Measurements from ENCODE around the gene ZNF600.
"Not testable (repeated sequence)": the region's sequence is repeated elsewhere in the genome, so short reads cannot be mapped to it uniquely, and the experiment has no call there.

Gene ZNF600

DNA sequence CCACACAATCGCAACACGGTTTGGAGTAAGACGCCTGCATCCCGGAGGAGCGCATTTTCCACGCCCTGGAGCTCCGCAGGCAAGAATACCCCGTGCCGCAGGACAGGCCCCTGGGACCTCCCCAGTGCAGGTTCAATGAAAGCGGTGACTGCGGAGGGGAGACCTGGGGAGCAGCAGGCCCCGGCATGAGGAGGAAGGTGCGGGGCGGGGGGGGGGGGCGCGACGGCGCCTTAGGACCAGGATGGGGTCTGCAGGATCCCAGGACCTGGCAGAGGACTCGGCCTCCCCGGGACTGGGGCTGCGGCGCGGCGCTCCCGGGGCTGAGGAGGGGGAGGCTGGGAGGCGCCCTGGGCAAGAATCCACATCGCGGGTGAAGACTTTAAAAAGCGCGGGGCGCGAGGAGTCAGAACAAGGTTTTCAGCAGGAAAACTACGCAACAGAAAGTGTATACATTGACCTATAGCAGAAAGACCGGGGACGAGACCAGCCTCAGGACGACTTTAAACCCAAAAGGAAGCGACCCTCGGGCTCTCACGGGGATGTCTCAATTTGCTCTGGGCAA is 52.2 kb downstream of the ZNF600 start:
- under 1% methylated on average over 37 of the region's 39 CpGs for WGBS (ENCODE audit: insufficient coverage)
- CTCF ChIA-PET: no interaction called here
- POLR2A ChIA-PET: no interaction called here

DNA sequence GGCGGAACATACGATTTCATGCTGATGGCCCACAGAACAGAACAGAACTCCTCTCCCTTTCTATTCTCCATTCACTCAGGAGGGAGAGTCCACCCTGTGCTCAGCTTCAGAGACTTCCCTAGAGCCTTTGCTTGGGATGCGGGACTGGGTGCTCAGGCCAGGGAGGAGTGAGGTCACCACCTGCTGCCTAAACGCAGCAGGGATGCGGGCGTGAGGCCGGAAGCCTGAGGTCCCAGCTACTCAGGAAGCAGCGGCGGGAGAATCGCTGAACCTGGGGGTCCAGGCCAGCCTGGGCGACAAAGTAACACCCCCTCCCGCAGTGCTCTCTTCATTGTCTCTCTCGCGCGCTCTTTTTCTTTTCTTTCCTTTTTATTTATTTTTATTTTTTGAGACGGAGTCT is 60.5 kb downstream of the ZNF600 start:
- H3K4me3 ChIP-seq (ENCODE audit: control insufficient read depth in 1 of 7, extremely low read depth in 1 of 7, insufficient read depth in 4 of 7, low read depth in 2 of 7, low read length in 6 of 7); H3K27me3 ChIP-seq (replicated peaks in 2 of 5; ENCODE audit: control insufficient read depth in 4 of 5, insufficient read depth in 5 of 5, low read length in 4 of 5); POLR2A ChIA-PET; DNase-seq; H3K27ac ChIP-seq (ENCODE audit: insufficient read depth in 1 of 2, low read depth in 1 of 2, low read length in 2 of 2, poor library complexity in 1 of 2, severe bottlenecking in 2 of 2); H3K4me1 ChIP-seq (ENCODE audit: control extremely low read depth in 1 of 4, control insufficient read depth in 4 of 4, insufficient read depth in 4 of 4, low read length in 3 of 4); CTCF ChIA-PET: not testable (repeated sequence)
- Histone ChIP-seq H3K9me3 (ENCODE audit: control extremely low read depth in 1 of 5, control insufficient read depth in 4 of 5, insufficient read depth in 2 of 5, low read depth in 1 of 5, low read length in 4 of 5) (peaks cover 1 to 15% (median 5%) of the 10 kb centered on the region in 5 experiments), H3K36me3 (ENCODE audit: control insufficient read depth in 4 of 4, insufficient read depth in 4 of 4, low read length in 3 of 4) (peaks cover 8 to 44% (median 21%) of the 10 kb centered on the region in 4 experiments)
- 95% methylated on average over 14 of the region's 16 CpGs for WGBS (ENCODE audit: insufficient coverage)

More for the DNA sequence above, 52.2 kb downstream of the ZNF600 start:
- Histone ChIP-seq H3K4me1 (ENCODE audit: control extremely low read depth in 1 of 4, control insufficient read depth in 4 of 4, insufficient read depth in 4 of 4, low read length in 3 of 4) (peaks cover 0 to 15% (median 9%) of the 10 kb centered on the region in 4 experiments), H3K9me3 (ENCODE audit: control extremely low read depth in 1 of 5, control insufficient read depth in 4 of 5, insufficient read depth in 2 of 5, low read depth in 1 of 5, low read length in 4 of 5) (peaks cover 0 to 3% (median 0%) of the 10 kb centered on the region in 5 experiments), H3K27me3 (replicated peaks in 2 of 5; ENCODE audit: control insufficient read depth in 4 of 5, insufficient read depth in 5 of 5, low read length in 4 of 5) (no peaks in the 10 kb centered on the region), H3K36me3 (ENCODE audit: control insufficient read depth in 4 of 4, insufficient read depth in 4 of 4, low read length in 3 of 4) (no peaks in the 10 kb centered on the region), H3K4me3 (ENCODE audit: control insufficient read depth in 1 of 7, extremely low read depth in 1 of 7, insufficient read depth in 4 of 7, low read depth in 2 of 7, low read length in 6 of 7) (peak overlapping the region; percentile 87 to 97 (median 90)), H3K27ac (ENCODE audit: insufficient read depth in 1 of 2, low read depth in 1 of 2, low read length in 2 of 2, poor library complexity in 1 of 2, severe bottlenecking in 2 of 2) (peak overlapping the region; percentile 85 to 94)
- DNase-seq: peak in 1 of 3 donors; percentile 22

DNA sequence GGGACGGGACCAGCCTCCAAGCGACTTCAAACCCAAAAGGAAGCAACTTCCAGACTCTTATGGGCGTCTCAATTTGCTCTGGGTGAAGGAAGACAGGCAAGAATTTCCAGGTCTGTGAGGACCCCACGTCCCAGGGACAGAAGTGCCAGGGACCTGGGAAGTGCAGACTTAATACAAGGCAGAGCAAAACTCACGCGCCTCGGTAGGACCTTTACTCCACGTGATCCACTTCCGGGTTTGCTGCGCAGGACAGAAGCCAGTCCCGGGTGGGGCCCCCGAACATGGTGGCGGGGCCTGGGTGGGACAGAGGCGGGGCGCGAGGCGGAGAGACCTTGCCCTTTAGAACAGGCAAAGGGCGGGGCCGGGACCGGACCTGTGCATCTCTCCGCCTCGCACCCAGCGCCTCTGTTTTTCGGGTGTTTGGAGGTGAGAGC is 61.0 kb downstream of the ZNF600 start:
- Histone ChIP-seq H3K27ac (ENCODE audit: insufficient read depth in 1 of 2, low read depth in 1 of 2, low read length in 2 of 2, poor library complexity in 1 of 2, severe bottlenecking in 2 of 2) (peak overlapping the region in 1 of 2 experiments; percentile 61), H3K4me1 (ENCODE audit: control extremely low read depth in 1 of 4, control insufficient read depth in 4 of 4, insufficient read depth in 4 of 4, low read length in 3 of 4) (no peaks in the 10 kb centered on the region), H3K9me3 (ENCODE audit: control extremely low read depth in 1 of 5, control insufficient read depth in 4 of 5, insufficient read depth in 2 of 5, low read depth in 1 of 5, low read length in 4 of 5) (peaks cover 1 to 20% (median 5%) of the 10 kb centered on the region in 5 experiments), H3K27me3 (replicated peaks in 2 of 5; ENCODE audit: control insufficient read depth in 4 of 5, insufficient read depth in 5 of 5, low read length in 4 of 5) (no peaks in the 10 kb centered on the region), H3K4me3 (ENCODE audit: control insufficient read depth in 1 of 7, extremely low read depth in 1 of 7, insufficient read depth in 4 of 7, low read depth in 2 of 7, low read length in 6 of 7) (no peak overlapping the region), H3K36me3 (ENCODE audit: control insufficient read depth in 4 of 4, insufficient read depth in 4 of 4, low read length in 3 of 4) (peaks cover 8 to 49% (median 21%) of the 10 kb centered on the region in 4 experiments)
- POLR2A ChIA-PET: no interaction called here
- DNase-seq: no peak
- 97% methylated on average over 21 of the region's 24 CpGs for WGBS (ENCODE audit: insufficient coverage)
- CTCF ChIA-PET: no interaction called here

DNA sequence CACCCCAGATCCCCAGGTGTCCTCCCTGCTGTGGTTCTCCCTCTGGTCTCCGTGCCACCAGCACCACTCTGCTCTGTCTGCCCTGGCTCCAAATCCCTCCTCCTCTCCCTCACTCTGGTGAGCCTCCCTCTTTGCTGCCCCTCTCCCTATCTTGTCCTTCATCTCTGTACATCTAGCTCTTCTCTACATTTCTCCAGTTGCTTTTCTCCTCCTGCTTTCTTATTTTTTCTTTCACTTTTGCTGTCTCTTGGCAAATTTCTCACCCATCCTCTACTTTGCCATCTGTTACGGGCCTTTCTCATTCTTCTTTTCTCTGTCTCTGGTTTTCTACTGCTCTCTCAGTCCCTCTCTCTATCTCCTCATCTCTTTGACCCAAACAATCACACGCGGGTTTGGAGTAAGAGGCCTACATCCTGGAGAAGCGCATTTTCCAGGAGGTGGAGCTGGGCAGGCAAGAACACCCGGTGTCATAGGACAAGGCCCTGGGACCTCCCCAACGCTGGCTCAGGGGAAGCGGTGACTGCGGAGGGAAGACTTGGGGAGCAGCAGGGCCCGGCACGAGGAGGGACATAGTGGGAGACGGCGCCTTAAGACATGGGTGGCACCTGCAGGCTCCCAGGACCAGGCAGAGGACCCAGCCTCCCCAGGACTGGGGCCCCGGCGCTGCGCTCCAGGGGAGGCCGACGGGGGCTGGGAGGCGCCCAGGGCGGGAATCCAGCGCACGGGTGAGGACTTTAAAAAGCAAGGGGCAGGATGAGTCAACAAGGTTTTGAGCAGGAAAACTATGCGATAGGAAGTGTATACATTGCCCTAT is 61.7 kb downstream of the ZNF600 start:
- H3K4me1 ChIP-seq (ENCODE audit: control extremely low read depth in 1 of 4, control insufficient read depth in 4 of 4, insufficient read depth in 4 of 4, low read length in 3 of 4): no peaks in the 10 kb centered on the region
- DNase-seq: no peak
- 95% methylated on average over 22 of the region's 23 CpGs for WGBS (ENCODE audit: insufficient coverage)
- CTCF ChIA-PET: no interaction called here
- H3K4me3 ChIP-seq (ENCODE audit: control insufficient read depth in 1 of 7, extremely low read depth in 1 of 7, insufficient read depth in 4 of 7, low read depth in 2 of 7, low read length in 6 of 7): no peak overlapping the region
- H3K9me3 ChIP-seq (ENCODE audit: control extremely low read depth in 1 of 5, control insufficient read depth in 4 of 5, insufficient read depth in 2 of 5, low read depth in 1 of 5, low read length in 4 of 5): peaks cover 1 to 22% (median 5%) of the 10 kb centered on the region in 5 experiments
- peak overlapping the region in 1 of 2 experiments; percentile 61 for H3K27ac ChIP-seq (ENCODE audit: insufficient read depth in 1 of 2, low read depth in 1 of 2, low read length in 2 of 2, poor library complexity in 1 of 2, severe bottlenecking in 2 of 2)
- POLR2A ChIA-PET: no interaction called here
- H3K36me3 ChIP-seq (ENCODE audit: control insufficient read depth in 4 of 4, insufficient read depth in 4 of 4, low read length in 3 of 4): peaks cover 8 to 51% (median 21%) of the 10 kb centered on the region in 4 experiments
- no peaks in the 10 kb centered on the region for H3K27me3 ChIP-seq (replicated peaks in 2 of 5; ENCODE audit: control insufficient read depth in 4 of 5, insufficient read depth in 5 of 5, low read length in 4 of 5)

DNA sequence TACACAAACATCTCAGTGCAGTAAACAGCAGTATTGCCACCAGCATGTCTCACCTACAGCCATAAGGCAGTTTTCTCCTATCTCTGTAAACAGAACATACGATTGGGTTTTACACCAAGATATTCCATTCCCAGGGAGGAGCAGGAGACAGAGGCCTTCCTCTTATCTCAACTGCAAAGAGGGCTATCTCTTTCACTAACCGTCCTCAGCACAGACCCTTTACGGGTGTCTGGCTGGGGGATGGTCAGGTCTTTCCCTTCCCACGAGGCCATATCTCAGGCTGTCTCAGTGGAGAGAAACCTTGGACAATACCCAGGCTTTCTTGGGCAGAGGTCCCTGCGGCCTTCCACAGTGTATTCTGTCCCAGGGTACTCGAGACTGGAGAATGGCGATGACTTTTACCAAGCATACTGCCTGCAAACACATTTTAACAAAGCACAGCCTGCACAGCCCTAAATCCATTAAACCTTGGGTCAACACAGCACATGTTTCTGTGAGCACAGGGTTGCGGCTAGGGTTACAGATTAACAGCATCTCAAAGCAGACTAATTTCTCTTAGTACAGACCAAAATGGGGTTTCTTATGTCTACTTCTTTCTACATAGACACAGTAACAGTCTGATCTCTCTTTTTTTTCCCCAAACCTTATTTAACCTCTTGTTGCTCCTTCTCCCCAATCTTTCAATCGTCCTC is 62.5 kb downstream of the ZNF600 start:
- DNase-seq; H3K27me3 ChIP-seq (replicated peaks in 2 of 5; ENCODE audit: control insufficient read depth in 4 of 5, insufficient read depth in 5 of 5, low read length in 4 of 5); POLR2A ChIA-PET; H3K4me1 ChIP-seq (ENCODE audit: control extremely low read depth in 1 of 4, control insufficient read depth in 4 of 4, insufficient read depth in 4 of 4, low read length in 3 of 4); CTCF ChIA-PET; H3K4me3 ChIP-seq (ENCODE audit: control insufficient read depth in 1 of 7, extremely low read depth in 1 of 7, insufficient read depth in 4 of 7, low read depth in 2 of 7, low read length in 6 of 7): not testable (repeated sequence)
- H3K36me3 ChIP-seq (ENCODE audit: control insufficient read depth in 4 of 4, insufficient read depth in 4 of 4, low read length in 3 of 4): peaks cover 8 to 51% (median 21%) of the 10 kb centered on the region in 4 experiments
- peaks cover 1 to 22% (median 5%) of the 10 kb centered on the region in 5 experiments for H3K9me3 ChIP-seq (ENCODE audit: control extremely low read depth in 1 of 5, control insufficient read depth in 4 of 5, insufficient read depth in 2 of 5, low read depth in 1 of 5, low read length in 4 of 5)
- peak overlapping the region in 1 of 2 experiments; percentile 49 for H3K27ac ChIP-seq (ENCODE audit: insufficient read depth in 1 of 2, low read depth in 1 of 2, low read length in 2 of 2, poor library complexity in 1 of 2, severe bottlenecking in 2 of 2)
- 97% methylated on average over 8 of the region's 9 CpGs for WGBS (ENCODE audit: insufficient coverage)

DNA sequence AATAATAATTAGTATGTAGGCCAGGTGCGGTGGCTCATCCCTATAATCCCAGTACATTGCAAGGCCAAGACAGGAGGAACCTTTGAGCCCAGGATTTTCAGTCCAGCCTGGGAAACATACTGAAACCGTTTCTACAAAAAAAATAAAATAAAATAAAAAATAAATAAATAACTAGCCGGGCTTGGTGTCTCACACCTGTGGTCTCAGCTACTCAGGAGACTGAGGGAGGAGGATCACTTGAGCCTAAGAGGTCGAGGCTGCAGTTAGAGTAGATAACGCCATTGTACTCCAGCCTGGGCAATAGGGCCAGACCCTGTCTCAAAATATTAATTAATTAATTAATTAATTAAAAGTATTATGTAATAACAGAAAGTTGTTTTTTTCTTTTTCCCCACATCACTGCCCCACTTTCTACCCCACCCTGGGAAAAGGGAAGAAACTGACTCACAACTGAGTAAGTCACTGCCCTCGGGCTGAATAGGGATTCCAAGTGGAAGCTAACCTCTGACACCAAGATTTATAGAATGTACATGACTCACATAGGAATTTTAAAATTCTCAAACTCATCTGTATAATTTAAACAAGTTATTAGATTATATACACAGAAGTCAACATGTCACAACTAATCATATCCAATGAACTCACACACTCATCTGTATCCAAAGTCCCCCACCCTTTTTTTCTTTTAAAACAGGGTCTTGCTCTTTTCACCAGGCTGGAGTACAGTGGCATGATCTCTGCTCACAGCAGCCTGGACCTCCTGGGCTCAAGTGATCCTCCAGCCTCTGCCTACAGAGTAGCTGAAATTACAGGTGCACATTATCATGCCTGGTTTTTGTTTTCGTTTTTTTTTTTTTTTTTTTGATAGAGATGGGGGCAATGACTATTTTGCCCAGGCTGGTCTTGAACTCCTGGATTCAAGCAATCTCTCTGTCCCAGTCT is 64.3 kb downstream of the ZNF600 start:
- no peak overlapping the region for H3K4me3 ChIP-seq (ENCODE audit: control insufficient read depth in 1 of 7, extremely low read depth in 1 of 7, insufficient read depth in 4 of 7, low read depth in 2 of 7, low read length in 6 of 7)
- H3K4me1 ChIP-seq (ENCODE audit: control extremely low read depth in 1 of 4, control insufficient read depth in 4 of 4, insufficient read depth in 4 of 4, low read length in 3 of 4): no peaks in the 10 kb centered on the region
- peaks cover 1 to 22% (median 5%) of the 10 kb centered on the region in 5 experiments for H3K9me3 ChIP-seq (ENCODE audit: control extremely low read depth in 1 of 5, control insufficient read depth in 4 of 5, insufficient read depth in 2 of 5, low read depth in 1 of 5, low read length in 4 of 5)
- H3K27me3 ChIP-seq (replicated peaks in 2 of 5; ENCODE audit: control insufficient read depth in 4 of 5, insufficient read depth in 5 of 5, low read length in 4 of 5): no peaks in the 10 kb centered on the region
- no peak for DNase-seq
- peaks cover 2 to 39% (median 16%) of the 10 kb centered on the region in 4 experiments for H3K36me3 ChIP-seq (ENCODE audit: control insufficient read depth in 4 of 4, insufficient read depth in 4 of 4, low read length in 3 of 4)
- ChIA-PET CTCF (interaction anchor here (0.6 kb wide), 1 partner anchor 62 kb away, joined by 3 read pairs; no protein-coding TSS in a partner anchor), POLR2A (no interaction called here)
- whole genome bisulfite sequencing (ENCODE audit: insufficient coverage): no CpG with 5 or more reads among the region's 7 CpGs
- no peak overlapping the region for H3K27ac ChIP-seq (ENCODE audit: insufficient read depth in 1 of 2, low read depth in 1 of 2, low read length in 2 of 2, poor library complexity in 1 of 2, severe bottlenecking in 2 of 2)
